ENCODE measurements around the gene RNF222.
A peak's percentile ranks its signal among the peaks of the same experiment; 100 is the strongest.

DNA sequence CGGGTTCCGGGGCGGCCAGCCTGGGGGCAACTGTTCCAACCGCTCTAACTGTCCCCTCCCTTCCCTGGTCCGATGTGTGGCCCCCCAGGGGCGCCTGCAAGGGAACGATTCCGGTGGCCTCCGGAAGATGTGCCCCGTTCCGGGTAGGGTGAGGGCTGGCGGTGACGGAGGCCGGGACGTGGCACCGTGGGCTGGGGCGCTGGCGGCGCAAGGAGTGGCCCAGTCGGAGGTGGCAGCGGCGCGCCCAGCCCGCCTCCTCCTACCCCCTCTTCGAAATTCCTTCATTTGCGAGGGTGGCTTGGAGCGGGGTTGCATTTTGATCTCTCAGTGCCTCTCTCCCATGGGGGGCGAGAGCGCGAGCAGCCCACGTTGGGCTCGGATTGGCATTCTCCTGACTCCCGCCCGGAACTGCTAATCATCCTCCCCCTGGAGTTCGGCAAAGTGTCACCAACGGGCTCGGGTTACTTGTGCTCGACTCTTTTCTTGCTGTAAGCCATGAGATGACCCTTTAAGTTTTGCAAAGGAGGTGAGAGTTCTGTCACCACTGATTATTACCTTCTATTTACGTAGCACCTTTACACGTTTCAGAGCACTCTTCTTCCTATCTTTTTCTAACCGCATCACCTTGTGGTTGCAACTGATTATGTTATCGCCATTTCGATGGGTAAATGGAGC, 38.7 kb upstream of the RNF222 start:
- TF ChIP-seq, protein P1, sequence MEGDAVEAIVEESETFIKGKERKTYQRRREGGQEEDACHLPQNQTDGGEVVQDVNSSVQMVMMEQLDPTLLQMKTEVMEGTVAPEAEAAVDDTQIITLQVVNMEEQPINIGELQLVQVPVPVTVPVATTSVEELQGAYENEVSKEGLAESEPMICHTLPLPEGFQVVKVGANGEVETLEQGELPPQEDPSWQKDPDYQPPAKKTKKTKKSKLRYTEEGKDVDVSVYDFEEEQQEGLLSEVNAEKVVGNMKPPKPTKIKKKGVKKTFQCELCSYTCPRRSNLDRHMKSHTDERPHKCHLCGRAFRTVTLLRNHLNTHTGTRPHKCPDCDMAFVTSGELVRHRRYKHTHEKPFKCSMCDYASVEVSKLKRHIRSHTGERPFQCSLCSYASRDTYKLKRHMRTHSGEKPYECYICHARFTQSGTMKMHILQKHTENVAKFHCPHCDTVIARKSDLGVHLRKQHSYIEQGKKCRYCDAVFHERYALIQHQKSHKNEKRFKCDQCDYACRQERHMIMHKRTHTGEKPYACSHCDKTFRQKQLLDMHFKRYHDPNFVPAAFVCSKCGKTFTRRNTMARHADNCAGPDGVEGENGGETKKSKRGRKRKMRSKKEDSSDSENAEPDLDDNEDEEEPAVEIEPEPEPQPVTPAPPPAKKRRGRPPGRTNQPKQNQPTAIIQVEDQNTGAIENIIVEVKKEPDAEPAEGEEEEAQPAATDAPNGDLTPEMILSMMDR (IDR thresholded peaks at IDR 0.05), result no peak
- peak in 2 of 4 donors; percentile 3 to 13 for TF ChIP-seq POLR2A (IDR thresholded peaks at IDR 0.05)

All from esophagus squamous epithelium (tissue), 4 donors.